SK-N-SH (cell line): ENCODE data around the gene IFIT1B. TPM values are rescaled to one million over a fixed set of nuclear protein-coding genes. Genes with fewer than 3 reads are reported as not detected.

Experiments used
- CTCF ChIA-PET: fragments of 300-600, 350-600 bp; formaldehyde crosslinking; extraction: SDS; loops from one replicate; lab custom pipeline; 2021; lab: Yijun Ruan, JAX
- POLR2A ChIA-PET: fragments of 350-600 bp; sonication (Branson Sonifier 250); formaldehyde crosslinking; extraction: SDS; loops from one replicate; lab custom pipeline; 2020; ENCODE audit warnings: antibody characterized with exemption, inconsistent platforms; lab: Yijun Ruan, JAX
- DNase-seq: peaks from one replicate; pipeline ENCODE4 v3.0.0; 2012
- H2AFZ ChIP-seq: fragments of 200-600 bp; sonication (generic); 2 replicates; pipeline ENCODE4 v1.8.1; 2016; ENCODE audit warnings: antibody characterized with exemption, mild to moderate bottlenecking, low read depth
- H3F3A ChIP-seq: fragments of 200-600 bp; sonication (generic); replicated peaks from 2 replicates; pipeline ENCODE3; 2016; ENCODE audit warnings: antibody characterized with exemption, mild to moderate bottlenecking; ENCODE audit not compliant: insufficient read depth
- H3K27ac ChIP-seq, 2 experiments: fragments of 200-500 bp in 1 of 2; fragments of 200-600 bp in 1 of 2; sonication (Bioruptor generic) in 1 of 2; sonication (generic), shearing (Covaris generic) in 1 of 2; 2 replicates each; pipeline versions ENCODE4 v1.5.1 to v1.6.1; 2014 to 2016; ENCODE audit warnings: low read depth in 2 of 2, inconsistent platforms in 1 of 2, low read length in 1 of 2, mild to moderate bottlenecking in 1 of 2, mixed read lengths in 1 of 2
- H3K27me3 ChIP-seq: fragments of 200-600 bp; sonication (generic), shearing (Covaris generic); 2 replicates; pipeline ENCODE4 v1.6.1; 2016; ENCODE audit warnings: mixed run types; ENCODE audit not compliant: insufficient read depth
- H3K36me3 ChIP-seq, 2 experiments: fragments of 200-500 bp in 1 of 2; fragments of 200-600 bp in 1 of 2; sonication (Bioruptor generic) in 1 of 2; sonication (generic) in 1 of 2; replicated peaks in 1 of 2; 2 replicates each; pipeline versions ENCODE3 to v1.5.1; 2014 to 2016; ENCODE audit warnings: low read length in 1 of 2, mild to moderate bottlenecking in 1 of 2; ENCODE audit not compliant: insufficient read depth in 2 of 2, control insufficient read depth in 1 of 2
- H3K4me1 ChIP-seq, 2 experiments: fragments of 200-500 bp in 1 of 2; fragments of 200-600 bp in 1 of 2; sonication (Bioruptor generic) in 1 of 2; sonication (generic), shearing (Covaris generic) in 1 of 2; 2 replicates each; pipeline versions ENCODE4 v1.5.1 to v1.6.1; 2014 to 2016; ENCODE audit warnings: low read depth in 1 of 2, low read length in 1 of 2, mixed run types in 1 of 2; ENCODE audit not compliant: insufficient read depth in 2 of 2, control insufficient read depth in 1 of 2
- H3K4me2 ChIP-seq: fragments of 200-600 bp; sonication (generic), shearing (Covaris generic); 2 replicates; pipeline ENCODE4 v1.6.1; 2017; ENCODE audit warnings: mixed run types
- H3K4me3 ChIP-seq, 2 experiments: fragments of 200-500 bp in 1 of 2; fragments of 200-600 bp in 1 of 2; sonication (Bioruptor generic) in 1 of 2; sonication (generic), shearing (Covaris generic) in 1 of 2; 2 replicates each; pipeline versions ENCODE4 v1.5.1 to v1.8.1; 2014 to 2016; ENCODE audit warnings: low read depth in 2 of 2, inconsistent platforms in 1 of 2, low read length in 1 of 2, mild to moderate bottlenecking in 1 of 2, mixed read lengths in 1 of 2, moderate library complexity in 1 of 2
- H3K79me2 ChIP-seq: fragments of 200-600 bp; sonication (generic); 2 replicates; pipeline ENCODE4 v1.8.1; 2017; ENCODE audit warnings: mild to moderate bottlenecking; ENCODE audit not compliant: insufficient read depth
- H3K9ac ChIP-seq: fragments of 200-600 bp; sonication (generic); 2 replicates; pipeline ENCODE4 v1.6.1; 2017; ENCODE audit warnings: mixed run types
- H3K9me2 ChIP-seq: fragments of 200-600 bp; sonication (generic); 2 replicates; pipeline ENCODE4 v1.6.1; 2017; ENCODE audit warnings: mixed run types
- H3K9me3 ChIP-seq: fragments of 200-600 bp; sonication (generic); 2 replicates; pipeline ENCODE4 v1.6.1; 2017; ENCODE audit warnings: mixed run types, mild to moderate bottlenecking, moderate library complexity
- H4K20me1 ChIP-seq: fragments of 200-600 bp; sonication (generic); 2 replicates; pipeline ENCODE4 v1.6.1; 2017; ENCODE audit warnings: mild to moderate bottlenecking, mixed run types; ENCODE audit not compliant: insufficient read depth
- CHD2 ChIP-seq: fragments of 150-350 bp; IDR thresholded peaks from 2 replicates; pipeline ENCODE4 v1.6.1; 2018; ENCODE audit warnings: low read length; ENCODE audit not compliant: partially characterized antibody
- CTCF ChIP-seq: fragments of 200-600 bp; sonication (generic); IDR thresholded peaks from 2 replicates; pipeline ENCODE4 v1.6.1; 2017; ENCODE audit warnings: antibody characterized with exemption, mild to moderate bottlenecking, moderate library complexity
- ELF1 ChIP-seq: IDR thresholded peaks from 2 replicates; pipeline ENCODE4 v1.4.0; 2012
- EZH2phosphoT487 ChIP-seq: fragments of 200-600 bp; sonication (generic); IDR thresholded peaks from 2 replicates; pipeline ENCODE4 v1.6.1; 2017; ENCODE audit warnings: low read depth, mixed run types, mild to moderate bottlenecking, antibody characterized with exemption, moderate library complexity, borderline replicate concordance
- FOSL2 ChIP-seq: IDR thresholded peaks from 2 replicates; pipeline ENCODE4 v1.4.0; 2012; ENCODE audit warnings: low read depth, mild to moderate bottlenecking, moderate library complexity, borderline replicate concordance
- FOXM1 ChIP-seq: IDR thresholded peaks from 2 replicates; pipeline ENCODE4 v1.4.0; 2012; ENCODE audit warnings: low read depth, mild to moderate bottlenecking
- GABPA ChIP-seq: IDR thresholded peaks from 2 replicates; pipeline ENCODE4 v1.4.0; 2012; ENCODE audit warnings: low read depth, mild to moderate bottlenecking
- GATA2 ChIP-seq: sonication (generic); formaldehyde crosslinking; IDR thresholded peaks from 2 replicates; pipeline ENCODE4 v1.5.0; 2020; ENCODE audit warnings: mild to moderate bottlenecking, missing genetic modification reagents
- IRF3 ChIP-seq: fragments of 150-350 bp; IDR thresholded peaks from 2 replicates; pipeline ENCODE4 v1.6.1; 2016; ENCODE audit warnings: mild to moderate bottlenecking, low read depth, low read length
- MEF2A ChIP-seq: IDR thresholded peaks from 2 replicates; pipeline ENCODE4 v1.4.0; 2012; ENCODE audit warnings: low read depth, borderline replicate concordance
- MXI1 ChIP-seq: IDR thresholded peaks from 2 replicates; pipeline ENCODE4 v1.6.1; 2012; ENCODE audit warnings: mild to moderate bottlenecking, low read depth, low read length, improper control_type of control experiment
- NFIC ChIP-seq: IDR thresholded peaks from 2 replicates; pipeline ENCODE4 v1.4.0; 2012; ENCODE audit warnings: borderline replicate concordance
- NRF1 ChIP-seq: IDR thresholded peaks from 2 replicates; pipeline ENCODE4 v1.6.1; 2012; ENCODE audit warnings: low read depth, mild to moderate bottlenecking, low read length
- RAD21 ChIP-seq: IDR thresholded peaks from 2 replicates; pipeline ENCODE4 v1.6.1; 2012; ENCODE audit warnings: mild to moderate bottlenecking, low read length
- RCOR1 ChIP-seq: fragments of 150-350 bp; IDR thresholded peaks from 2 replicates; pipeline ENCODE4 v1.6.1; 2017; ENCODE audit warnings: antibody characterized with exemption, low read length
- RFX5 ChIP-seq: IDR thresholded peaks from 2 replicates; pipeline ENCODE4 v1.6.1; 2012; ENCODE audit warnings: mild to moderate bottlenecking, improper control_type of control experiment, low read length
- SMC3 ChIP-seq: IDR thresholded peaks from 2 replicates; pipeline ENCODE4 v1.6.1; 2012; ENCODE audit warnings: low read depth, low read length, improper control_type of control experiment
- TCF12 ChIP-seq: IDR thresholded peaks from 2 replicates; pipeline ENCODE4 v1.4.0; 2012
- YY1 ChIP-seq: IDR thresholded peaks from 2 replicates; pipeline ENCODE4 v1.4.0; 2012; ENCODE audit warnings: low read depth, mild to moderate bottlenecking
- ZBTB33 ChIP-seq: IDR thresholded peaks from 2 replicates; pipeline ENCODE4 v1.4.0; 2012; ENCODE audit warnings: low read depth, borderline replicate concordance
- WGBS: methylation state at CpG from one replicate; pipeline ENCODE4 v1.1.6; 2017; ENCODE audit warnings: low lambda C conversion rate; 5-methylcytosine and 5-hydroxymethylcytosine counted together
- polyA plus RNA-seq, 3 experiments: library from polyadenylated mRNA; depleted of rRNA; stranded (reverse); fragments of >200 nt; gene quantifications; 2 replicates each; pipeline ENCODE4 v1.2.3, GENCODE V29; 2012

IFIT1B gene
- polyA plus RNA-seq, 1 of the 3 experiments (the other 2 are of a cell fraction): 0.03 TPM

- Histone ChIP-seq H3K27me3 (no peaks in the 10 kb centered on the region), H3F3A (peaks cover 6% of the 10 kb centered on the region), H2AFZ (no peak overlapping the region), H3K4me1 (peaks cover 7 to 16% of the 10 kb centered on the region in 2 experiments; a peak in 3 of 4 replicates), H3K27ac (no peak overlapping the region), H3K9me3 (no peaks in the 10 kb centered on the region), H3K36me3 (peaks cover 2 to 3% of the 10 kb centered on the region in 2 experiments), H3K4me2 (no peak overlapping the region), H3K9ac (no peak overlapping the region), H3K4me3 (no peak overlapping the region), H3K9me2 (no peaks in the 10 kb centered on the region), H4K20me1 (no peaks in the 10 kb centered on the region), H3K79me2 (peaks cover 19% of the 10 kb centered on the region; the same call in 1 of the 2 replicates)
- POLR2A ChIA-PET: no interaction called here
- CTCF ChIA-PET: interaction anchor here (0.6 to 1.7 kb wide), 2 partner anchors 25 to 120 kb away, joined by 3 to 6 read pairs; no protein-coding TSS in a partner anchor
- DNase-seq: no peak
- TF ChIP-seq SMC3: no peak
- TF ChIP-seq GABPA: no peak
- TF ChIP-seq TCF12: no peak
- no peak for TF ChIP-seq NRF1
- TF ChIP-seq FOXM1: no peak
- no peak for TF ChIP-seq GATA2 (CRISPR knock-in tag)
- TF ChIP-seq ELF1: no peak
- no peak for TF ChIP-seq EZH2phosphoT487
- no peak for TF ChIP-seq CTCF
- no peak for TF ChIP-seq RCOR1
- TF ChIP-seq NFIC: no peak
- TF ChIP-seq RAD21: no peak
- no peak for TF ChIP-seq IRF3
- TF ChIP-seq ZBTB33: no peak
- no peak for TF ChIP-seq CHD2
- no peak for TF ChIP-seq RFX5
- no peak for TF ChIP-seq YY1
- TF ChIP-seq MEF2A: no peak
- no peak for TF ChIP-seq FOSL2
- no peak for TF ChIP-seq MXI1
- 88% methylated on average over 2 of the region's 2 CpGs for WGBS
These were observed 33.7 kb upstream of the IFIT1B start for GRCh38 chr10:89344156-89344555.
